GM12878 (cell line): Measurements from ENCODE around the gene MARCKSL1. TPM values are rescaled to one million over a fixed set of nuclear protein-coding genes. Genes with fewer than 3 reads are reported as not detected.
A peak's percentile ranks its signal among the peaks of the same experiment; 100 is the strongest.

Source experiments
- BHLHE40 ChIP-seq, 2 experiments: fragments of 450-650 bp in 1 of 2; IDR thresholded peaks; 2 replicates each; pipeline ENCODE4 v1.6.1; 2011 to 2017; ENCODE audit warnings: low read depth in 2 of 2, borderline replicate concordance in 1 of 2, improper control_type of control experiment in 1 of 2, low read length in 1 of 2, mild to moderate bottlenecking in 1 of 2
- BRCA1 ChIP-seq: IDR thresholded peaks from 2 replicates; pipeline ENCODE4 v1.6.1; 2011; ENCODE audit warnings: low read depth, low read length, improper control_type of control experiment
- CBX3 ChIP-seq: fragments of 200-600 bp; sonication (generic); IDR thresholded peaks from 2 replicates; pipeline ENCODE4 v1.6.1; 2016; ENCODE audit warnings: low read depth, borderline replicate concordance
- CBX5 ChIP-seq: sonication (generic); IDR thresholded peaks from 2 replicates; pipeline ENCODE4 v1.6.1; 2016; ENCODE audit warnings: low read depth, moderate library complexity, mild to moderate bottlenecking, inconsistent platforms
- EED ChIP-seq: sonication (generic); IDR thresholded peaks from 2 replicates; pipeline ENCODE4 v1.6.1; 2016; ENCODE audit warnings: antibody characterized with exemption, low read depth
- HDAC2 ChIP-seq: fragments of 200-600 bp; sonication (generic); IDR thresholded peaks from 2 replicates; pipeline ENCODE4 v1.6.1; 2017
- HDGF ChIP-seq: fragments of 450-650 bp; IDR thresholded peaks from 2 replicates; pipeline ENCODE4 v1.6.1; 2016; ENCODE audit warnings: antibody characterized with exemption
- MXI1 ChIP-seq: fragments of 150-350 bp; IDR thresholded peaks from 2 replicates; pipeline ENCODE4 v1.6.1; 2011; ENCODE audit warnings: low read depth, mild to moderate bottlenecking, inconsistent platforms, low read length, improper control_type of control experiment
- POLR2A ChIP-seq: IDR thresholded peaks from 2 replicates; pipeline ENCODE4 v1.6.1; 2011; ENCODE audit warnings: low read depth, mild to moderate bottlenecking, low read length
- RUNX3 ChIP-seq: IDR thresholded peaks from 2 replicates; pipeline ENCODE4 v1.6.1; 2012; ENCODE audit warnings: low read length, inconsistent platforms
- polyA plus RNA-seq, 11 experiments: library from polyadenylated mRNA; depleted of rRNA in 4 of 11; unstranded in 6 of 11; stranded (reverse) in 5 of 11; fragments of >200 nt; fragmentation: Nextera tagmentation in 4 of 11; fragmentation: Illumina TruSeq in 1 of 11; extraction: Ambion mirVana in 4 of 11; extraction: Trizol in 1 of 11; gene quantifications; 1 replicate in 1 of 11; 2 replicates in 10 of 11; pipeline versions ENCODE4 v1.2.1 to v1.2.3, GENCODE V29; 2011 to 2016; ENCODE audit warnings: inconsistent platforms in 2 of 11, missing spikeins in 2 of 11, low read depth in 1 of 11
- total RNA-seq, 4 experiments: library from RNA; depleted of rRNA in 3 of 4; stranded (reverse); fragments of >200 nt in 3 of 4; fragmentation: Illumina TruSeq in 1 of 4; extraction: Trizol in 1 of 4; gene quantifications; 2 replicates each; pipeline versions ENCODE4 v1.2.1 to v1.2.3, GENCODE V29; 2013 to 2021
- TF ChIP-seq, protein P1 (sequence below): fragments of 450-650 bp; IDR thresholded peaks from 2 replicates; pipeline ENCODE4 v1.6.1; 2017; ENCODE audit warnings: mild to moderate bottlenecking, moderate library complexity
- TF ChIP-seq, protein P2 (sequence below): fragments of 450-650 bp; IDR thresholded peaks from 2 replicates; pipeline ENCODE4 v1.6.1; 2018; ENCODE audit warnings: borderline replicate concordance, mild to moderate bottlenecking; ENCODE audit not compliant: partially characterized antibody

Gene MARCKSL1
- total and polyA plus RNA-seq, 10 of the 15 experiments (the other 5 are each of a cell fraction or from before 2014, with no cell fraction given), result 14.5 to 225 (median 158) TPM

DNA sequence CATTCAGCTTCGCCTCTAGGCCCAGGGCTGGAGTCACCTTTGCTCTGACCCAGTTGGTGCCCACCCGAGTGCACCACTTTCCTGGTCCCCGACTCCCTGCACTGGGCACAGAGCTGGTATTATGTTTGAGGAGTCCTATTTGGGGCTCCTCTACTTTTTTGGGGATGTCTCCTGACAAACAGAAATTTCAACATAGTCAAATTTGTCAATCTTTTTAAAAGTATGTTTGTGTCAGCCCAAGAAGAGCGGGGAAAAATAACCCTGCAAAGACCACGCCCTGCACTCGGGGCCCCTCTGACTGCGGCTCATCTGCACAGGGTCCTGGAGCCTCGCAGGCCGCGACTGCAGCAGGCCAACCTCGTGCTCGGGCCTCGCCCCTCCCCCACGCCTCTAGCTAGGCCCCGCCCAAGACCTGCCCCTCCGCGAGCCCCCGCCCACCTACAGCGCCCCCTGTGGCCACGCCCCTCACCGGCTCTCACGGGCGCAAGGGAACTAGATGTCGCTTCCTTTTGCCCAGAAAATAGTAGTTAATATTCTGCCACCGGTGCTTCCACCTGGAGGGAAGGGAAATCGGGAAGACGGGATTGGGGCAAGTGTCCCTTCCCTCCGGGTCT lies 14.9 kb upstream of the MARCKSL1 start (continued):
- peak in 1 of 2 experiments; percentile 12; a peak in 2 of 4 replicates for TF ChIP-seq BHLHE40 (IDR thresholded peaks at IDR 0.05; ENCODE audit: borderline replicate concordance in 1 of 2, low read depth in 2 of 2, low read length in 1 of 2)
- TF ChIP-seq HDAC2, result no peak
- TF ChIP-seq, protein P1, sequence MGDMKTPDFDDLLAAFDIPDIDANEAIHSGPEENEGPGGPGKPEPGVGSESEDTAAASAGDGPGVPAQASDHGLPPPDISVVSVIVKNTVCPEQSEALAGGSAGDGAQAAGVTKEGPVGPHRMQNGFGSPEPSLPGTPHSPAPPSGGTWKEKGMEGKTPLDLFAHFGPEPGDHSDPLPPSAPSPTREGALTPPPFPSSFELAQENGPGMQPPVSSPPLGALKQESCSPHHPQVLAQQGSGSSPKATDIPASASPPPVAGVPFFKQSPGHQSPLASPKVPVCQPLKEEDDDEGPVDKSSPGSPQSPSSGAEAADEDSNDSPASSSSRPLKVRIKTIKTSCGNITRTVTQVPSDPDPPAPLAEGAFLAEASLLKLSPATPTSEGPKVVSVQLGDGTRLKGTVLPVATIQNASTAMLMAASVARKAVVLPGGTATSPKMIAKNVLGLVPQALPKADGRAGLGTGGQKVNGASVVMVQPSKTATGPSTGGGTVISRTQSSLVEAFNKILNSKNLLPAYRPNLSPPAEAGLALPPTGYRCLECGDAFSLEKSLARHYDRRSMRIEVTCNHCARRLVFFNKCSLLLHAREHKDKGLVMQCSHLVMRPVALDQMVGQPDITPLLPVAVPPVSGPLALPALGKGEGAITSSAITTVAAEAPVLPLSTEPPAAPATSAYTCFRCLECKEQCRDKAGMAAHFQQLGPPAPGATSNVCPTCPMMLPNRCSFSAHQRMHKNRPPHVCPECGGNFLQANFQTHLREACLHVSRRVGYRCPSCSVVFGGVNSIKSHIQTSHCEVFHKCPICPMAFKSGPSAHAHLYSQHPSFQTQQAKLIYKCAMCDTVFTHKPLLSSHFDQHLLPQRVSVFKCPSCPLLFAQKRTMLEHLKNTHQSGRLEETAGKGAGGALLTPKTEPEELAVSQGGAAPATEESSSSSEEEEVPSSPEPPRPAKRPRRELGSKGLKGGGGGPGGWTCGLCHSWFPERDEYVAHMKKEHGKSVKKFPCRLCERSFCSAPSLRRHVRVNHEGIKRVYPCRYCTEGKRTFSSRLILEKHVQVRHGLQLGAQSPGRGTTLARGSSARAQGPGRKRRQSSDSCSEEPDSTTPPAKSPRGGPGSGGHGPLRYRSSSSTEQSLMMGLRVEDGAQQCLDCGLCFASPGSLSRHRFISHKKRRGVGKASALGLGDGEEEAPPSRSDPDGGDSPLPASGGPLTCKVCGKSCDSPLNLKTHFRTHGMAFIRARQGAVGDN, result peak; percentile 75
- TF ChIP-seq POLR2A, result 0 out of 2 replicates have a peak, but pooled peaks have one; percentile 45
- TF ChIP-seq CBX5, result no peak
- TF ChIP-seq EED, result no peak
- TF ChIP-seq, protein P2, sequence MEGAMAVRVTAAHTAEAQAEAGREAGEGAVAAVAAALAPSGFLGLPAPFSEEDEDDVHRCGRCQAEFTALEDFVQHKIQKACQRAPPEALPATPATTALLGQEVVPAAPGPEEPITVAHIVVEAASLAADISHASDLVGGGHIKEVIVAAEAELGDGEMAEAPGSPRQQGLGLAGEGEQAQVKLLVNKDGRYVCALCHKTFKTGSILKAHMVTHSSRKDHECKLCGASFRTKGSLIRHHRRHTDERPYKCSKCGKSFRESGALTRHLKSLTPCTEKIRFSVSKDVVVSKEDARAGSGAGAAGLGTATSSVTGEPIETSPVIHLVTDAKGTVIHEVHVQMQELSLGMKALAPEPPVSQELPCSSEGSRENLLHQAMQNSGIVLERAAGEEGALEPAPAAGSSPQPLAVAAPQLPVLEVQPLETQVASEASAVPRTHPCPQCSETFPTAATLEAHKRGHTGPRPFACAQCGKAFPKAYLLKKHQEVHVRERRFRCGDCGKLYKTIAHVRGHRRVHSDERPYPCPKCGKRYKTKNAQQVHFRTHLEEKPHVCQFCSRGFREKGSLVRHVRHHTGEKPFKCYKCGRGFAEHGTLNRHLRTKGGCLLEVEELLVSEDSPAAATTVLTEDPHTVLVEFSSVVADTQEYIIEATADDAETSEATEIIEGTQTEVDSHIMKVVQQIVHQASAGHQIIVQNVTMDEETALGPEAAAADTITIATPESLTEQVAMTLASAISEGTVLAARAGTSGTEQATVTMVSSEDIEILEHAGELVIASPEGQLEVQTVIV, result no peak
- 0 out of 2 replicates have a peak, but pooled peaks have one; percentile 7 for TF ChIP-seq RUNX3
- TF ChIP-seq MXI1, result no peak
- TF ChIP-seq CBX3, result no peak
- TF ChIP-seq BRCA1, result no peak
- peak; percentile 81 for TF ChIP-seq HDGF
